GM19351 (cell line): ENCODE measurements around the gene TRIM10.
"Not testable (repeated sequence)": the region's sequence is repeated elsewhere in the genome, so short reads cannot be mapped to it uniquely, and the experiment has no call there.

Experiments used
- ATAC-seq: cut with Tn5 transposase; IDR thresholded peaks from one replicate; pipeline ENCODE4 v1.9.1; 2021; ENCODE audit warnings: mild to moderate bottlenecking, moderate library complexity; ENCODE audit not compliant: unreplicated experiment

TRIM10 gene

GRCh38 chr6:30172681-30173080 is 11.7 kb upstream of the TRIM10 start:
- no peak for ATAC-seq

DNA sequence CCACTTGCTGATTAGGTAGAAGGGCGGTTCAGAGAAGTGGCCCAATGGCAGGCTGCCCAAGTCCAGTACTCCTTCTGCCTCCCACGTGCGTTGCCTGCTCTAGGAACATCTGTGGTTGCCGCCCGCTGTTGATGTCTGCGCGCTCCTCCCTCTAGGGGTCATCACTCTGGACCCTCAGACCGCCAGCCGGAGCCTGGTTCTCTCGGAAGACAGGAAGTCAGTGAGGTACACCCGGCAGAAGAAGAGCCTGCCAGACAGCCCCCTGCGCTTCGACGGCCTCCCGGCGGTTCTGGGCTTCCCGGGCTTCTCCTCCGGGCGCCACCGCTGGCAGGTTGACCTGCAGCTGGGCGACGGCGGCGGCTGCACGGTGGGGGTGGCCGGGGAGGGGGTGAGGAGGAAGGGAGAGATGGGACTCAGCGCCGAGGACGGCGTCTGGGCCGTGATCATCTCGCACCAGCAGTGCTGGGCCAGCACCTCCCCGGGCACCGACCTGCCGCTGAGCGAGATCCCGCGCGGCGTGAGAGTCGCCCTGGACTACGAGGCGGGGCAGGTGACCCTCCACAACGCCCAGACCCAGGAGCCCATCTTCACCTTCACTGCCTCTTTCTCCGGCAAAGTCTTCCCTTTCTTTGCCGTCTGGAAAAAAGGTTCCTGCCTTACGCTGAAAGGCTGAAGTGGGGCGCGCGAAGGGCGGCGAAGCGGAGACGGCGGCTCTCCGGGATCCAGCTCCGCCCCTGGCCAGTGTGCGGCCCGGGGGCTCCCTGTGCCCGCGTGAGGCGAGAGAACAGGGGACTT is 10.9 kb upstream of the TRIM10 start:
- no peak for ATAC-seq

DNA sequence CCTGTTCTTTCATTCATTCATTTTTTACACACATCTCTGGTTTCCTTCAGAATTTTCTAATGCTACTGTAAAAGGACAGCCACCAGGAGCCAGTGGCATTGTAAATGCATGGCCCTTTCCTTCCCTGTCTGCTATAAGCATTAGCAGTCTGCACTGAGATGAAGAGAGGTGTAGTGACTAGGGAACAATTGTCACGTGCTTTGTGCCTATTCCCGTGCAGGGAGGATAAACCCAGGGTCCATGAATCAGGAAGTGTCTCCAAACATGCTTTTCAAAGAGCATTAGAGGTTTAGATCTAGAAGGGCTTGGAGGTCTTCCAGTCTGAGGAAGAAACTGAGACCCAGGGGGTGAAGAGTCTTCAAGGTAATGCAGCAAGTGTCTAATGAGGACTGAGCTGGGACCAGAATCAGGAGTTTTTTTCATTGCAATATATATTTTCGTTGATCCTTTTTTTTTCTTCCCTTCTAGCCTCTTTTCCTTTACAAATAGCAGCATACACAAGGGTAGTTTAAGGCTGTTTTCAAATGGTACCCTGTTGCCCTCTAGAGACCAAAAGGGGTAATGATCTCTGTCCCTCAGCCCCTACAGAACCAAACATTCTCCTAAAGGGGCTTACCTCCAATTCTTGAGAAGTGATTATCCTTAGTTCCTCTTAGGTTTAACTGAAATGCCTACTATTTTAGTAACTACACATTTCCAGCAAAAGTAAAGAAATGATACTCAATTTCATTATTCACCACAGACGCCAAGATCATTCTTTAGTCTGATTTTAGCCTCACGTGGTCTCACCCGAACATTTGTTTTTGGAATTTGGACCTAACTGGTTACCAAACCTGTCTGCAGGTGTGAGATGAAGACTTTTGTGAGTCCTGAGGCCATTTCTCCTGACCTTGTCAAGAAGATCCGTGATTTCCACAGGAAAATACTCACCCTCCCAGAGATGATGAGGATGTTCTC is 8.9 kb upstream of the TRIM10 start:
- ATAC-seq, result no peak

- ATAC-seq, result no peak
Measured at GRCh38 chr6:30168741-30169140, 7.7 kb upstream of the TRIM10 start.

DNA sequence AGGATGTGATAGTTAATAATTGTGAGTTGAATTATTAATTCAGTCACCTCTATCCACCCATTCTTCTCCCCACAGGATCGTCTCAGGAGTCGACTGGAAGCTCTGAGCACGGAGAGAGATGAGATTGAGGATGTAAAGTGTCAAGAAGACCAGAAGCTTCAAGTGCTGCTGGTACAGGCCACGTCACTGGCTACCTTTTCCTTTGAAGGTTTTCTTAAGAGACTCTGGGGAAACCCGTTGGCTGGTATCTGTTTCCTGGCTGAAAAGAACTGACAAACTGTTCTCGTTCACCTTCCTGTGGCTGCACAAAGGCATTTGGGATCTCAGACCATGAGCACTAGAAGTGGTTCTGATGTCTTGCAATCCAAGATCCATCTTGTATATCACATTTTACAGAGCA is 6.1 kb upstream of the TRIM10 start:
- ATAC-seq, result no peak

GRCh38 chr6:30165238-30165637 is 4.2 kb upstream of the TRIM10 start:
- ATAC-seq, result not testable (repeated sequence)

DNA sequence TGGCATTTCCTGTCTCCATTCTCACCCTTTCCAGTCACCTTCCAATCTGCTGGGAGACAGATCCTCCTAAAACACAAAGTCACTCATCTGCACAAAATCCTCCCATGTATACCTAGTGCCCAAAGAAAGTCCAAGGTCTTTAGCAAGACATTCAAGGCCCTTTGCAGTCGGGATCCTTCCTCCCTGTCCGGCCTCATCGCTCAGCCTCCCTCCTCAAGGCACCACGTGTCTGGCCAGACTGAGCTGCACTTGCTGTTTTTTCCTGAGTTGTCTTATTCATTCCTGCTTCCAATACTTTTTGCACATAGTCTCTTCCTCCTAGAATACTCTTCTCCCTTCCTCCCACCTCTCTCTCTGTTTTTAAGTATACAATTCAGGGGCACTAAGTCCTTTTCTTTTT is 3.7 kb upstream of the TRIM10 start:
- ATAC-seq, result no peak

DNA sequence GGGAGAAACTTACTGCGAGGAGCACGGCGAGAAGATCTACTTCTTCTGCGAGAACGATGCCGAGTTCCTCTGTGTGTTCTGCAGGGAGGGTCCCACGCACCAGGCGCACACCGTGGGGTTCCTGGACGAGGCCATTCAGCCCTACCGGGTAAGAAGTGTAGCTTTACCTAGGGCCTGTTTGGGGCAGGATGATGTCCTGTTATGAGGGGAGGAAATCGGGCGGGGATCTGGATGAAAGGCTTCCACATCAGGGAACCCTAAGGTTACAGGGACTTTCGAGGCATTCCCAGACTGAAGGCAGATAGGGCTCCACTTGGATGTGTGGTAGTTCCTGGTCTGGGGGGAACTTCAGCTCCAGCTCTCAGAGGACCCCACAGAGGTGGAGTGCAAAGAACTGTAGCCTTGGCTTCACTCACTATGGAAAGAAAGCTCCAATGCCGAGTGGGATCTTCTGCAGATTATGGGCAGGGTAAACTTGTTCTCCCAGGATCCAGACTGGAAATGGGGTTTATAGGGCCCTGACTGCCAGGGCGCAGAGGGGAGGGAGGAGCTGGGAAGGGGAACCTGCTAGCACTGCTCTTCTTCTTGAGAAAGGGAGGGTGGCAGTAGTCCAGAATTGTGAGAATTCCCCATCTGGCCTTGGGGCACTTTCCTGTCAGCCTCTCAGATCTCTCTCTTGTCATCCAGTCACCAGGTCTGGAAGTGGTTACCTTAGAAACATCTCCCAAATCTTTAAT is 3.1 kb upstream of the TRIM10 start:
- ATAC-seq, result no peak

DNA sequence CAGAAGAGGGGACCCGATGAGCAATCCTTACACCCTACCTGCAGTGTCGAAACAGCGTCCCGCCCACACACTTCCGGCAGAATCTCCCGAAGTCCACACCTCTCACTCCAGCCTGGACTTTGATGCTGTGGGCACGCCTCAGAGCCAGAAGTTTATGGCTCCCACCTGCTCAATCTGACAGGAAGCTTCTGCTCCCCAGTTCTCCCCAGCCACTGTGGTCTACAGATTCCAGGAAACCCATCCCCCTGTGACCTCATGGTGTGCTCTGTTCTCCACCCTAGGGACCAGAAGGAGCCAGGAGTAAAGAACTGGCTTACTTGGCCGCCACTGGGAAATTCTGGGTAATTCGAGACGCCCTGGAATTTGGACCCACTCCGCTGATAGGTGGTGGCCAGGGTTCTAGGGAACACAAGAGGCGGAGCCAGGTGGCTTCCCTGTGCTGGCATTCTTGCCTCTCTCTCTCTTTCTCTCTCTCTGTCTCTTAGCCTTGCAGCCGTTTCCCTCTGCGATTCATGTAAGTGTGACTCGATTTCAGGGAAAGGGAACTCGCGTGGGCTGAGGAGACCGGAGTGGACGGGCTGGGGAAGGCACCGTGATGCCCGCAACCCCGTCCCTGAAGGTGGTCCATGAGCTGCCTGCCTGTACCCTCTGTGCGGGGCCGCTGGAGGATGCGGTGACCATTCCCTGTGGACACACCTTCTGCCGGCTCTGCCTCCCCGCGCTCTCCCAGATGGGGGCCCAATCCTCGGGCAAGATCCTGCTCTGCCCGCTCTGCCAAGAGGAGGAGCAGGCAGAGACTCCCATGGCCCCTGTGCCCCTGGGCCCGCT is 2.3 kb upstream of the TRIM10 start, which contains the start of gene TRIM15:
Gene TRIM15, plus strand, starts transcription at position 457 of the 828 bp plus-strand sequence. Its CDS starts 139 bp downstream, at position 596.
- no peak for ATAC-seq

- ATAC-seq, result no peak
Measured at GRCh38 chr6:30162265-30163089, 1.5 kb upstream of the TRIM10 start.

- no peak for ATAC-seq
Measured at GRCh38 chr6:30160008-30160784, 815 bp downstream of the TRIM10 start.

DNA sequence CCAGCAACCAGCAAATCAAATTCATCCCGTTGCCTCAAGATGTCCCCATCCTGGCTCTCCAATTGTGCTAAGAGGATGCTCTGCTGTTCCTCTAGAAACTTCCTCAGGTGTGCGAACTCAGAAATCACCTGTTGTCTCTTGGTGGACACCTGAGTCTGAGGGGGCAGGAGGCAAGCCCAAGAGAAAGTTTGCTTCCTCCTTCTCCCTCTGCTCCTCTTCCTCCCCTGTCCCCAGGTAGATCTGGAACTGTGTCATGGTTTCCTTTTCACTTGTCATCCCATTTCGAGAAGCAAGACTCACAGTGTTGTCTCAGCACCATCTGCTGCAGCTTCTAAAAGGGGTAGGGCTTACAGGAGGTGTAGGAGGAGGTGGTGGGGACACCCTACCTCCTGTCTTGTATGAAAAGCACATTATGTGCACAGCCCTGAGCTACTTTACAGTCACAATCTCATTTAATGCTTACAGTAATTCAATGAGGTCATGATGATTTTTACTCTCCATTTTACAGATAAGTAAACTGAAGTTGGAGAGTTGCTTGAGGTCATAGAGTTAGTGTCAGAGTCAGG is 2.5 kb downstream of the TRIM10 start:
- no peak for ATAC-seq

GRCh38 chr6:30157999-30158398 is 3.0 kb downstream of the TRIM10 start:
- no peak for ATAC-seq

DNA sequence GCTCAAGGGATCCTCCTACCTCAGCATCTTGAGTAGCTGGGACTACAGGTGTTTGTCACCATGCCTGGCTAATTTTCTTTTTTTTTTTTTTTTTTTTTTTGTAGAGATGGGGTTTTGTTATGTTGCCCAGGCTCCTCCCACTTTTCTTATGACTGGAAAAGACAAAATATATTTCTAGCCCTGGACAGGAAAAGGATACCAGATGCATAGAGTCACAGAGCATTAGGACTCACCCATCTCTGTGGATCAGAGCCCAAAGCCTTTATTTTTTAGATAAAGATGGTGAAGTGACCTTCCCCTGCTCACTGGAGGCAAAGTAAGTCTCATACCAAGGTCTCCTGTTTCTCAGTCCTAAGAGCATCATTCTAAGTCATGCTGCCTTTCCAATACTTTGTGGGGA is 3.4 kb downstream of the TRIM10 start:
- ATAC-seq, result no peak

DNA sequence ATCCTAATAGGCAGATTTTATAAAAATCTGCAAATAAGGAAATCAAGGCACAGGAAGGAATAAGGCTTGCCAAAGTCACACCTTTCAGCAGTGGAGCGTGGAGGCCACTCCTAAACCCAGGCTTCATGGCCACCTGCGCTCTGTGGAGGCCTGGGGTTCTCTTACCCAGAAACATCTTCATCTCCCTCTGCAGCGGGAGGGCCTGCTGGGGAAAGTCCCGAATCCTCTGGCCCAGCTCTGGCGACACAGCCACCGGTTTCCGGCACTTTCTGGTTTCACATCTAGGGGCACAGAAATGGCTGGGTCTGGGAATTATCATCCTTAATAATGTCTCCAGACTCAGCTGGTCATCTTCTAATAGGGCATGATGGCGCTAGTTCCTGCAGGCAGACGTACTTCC is 4.2 kb downstream of the TRIM10 start:
- no peak for ATAC-seq

DNA sequence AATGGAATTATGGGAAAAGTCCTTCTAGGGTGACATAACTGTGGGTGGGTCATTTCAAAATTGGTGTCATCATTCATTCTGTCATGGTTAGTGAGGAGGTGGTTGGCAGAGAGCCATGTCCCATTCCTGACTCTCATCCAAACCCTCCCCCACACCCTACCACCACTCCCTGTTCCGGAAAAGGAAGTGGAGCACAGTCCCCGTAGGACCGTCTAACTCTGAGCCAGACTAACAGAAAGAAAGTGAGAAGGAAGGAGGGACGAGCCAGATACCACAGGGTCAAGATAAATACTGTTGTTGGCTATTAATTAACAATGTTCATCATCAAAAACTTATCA is 4.8 kb downstream of the TRIM10 start:
- no peak for ATAC-seq

DNA sequence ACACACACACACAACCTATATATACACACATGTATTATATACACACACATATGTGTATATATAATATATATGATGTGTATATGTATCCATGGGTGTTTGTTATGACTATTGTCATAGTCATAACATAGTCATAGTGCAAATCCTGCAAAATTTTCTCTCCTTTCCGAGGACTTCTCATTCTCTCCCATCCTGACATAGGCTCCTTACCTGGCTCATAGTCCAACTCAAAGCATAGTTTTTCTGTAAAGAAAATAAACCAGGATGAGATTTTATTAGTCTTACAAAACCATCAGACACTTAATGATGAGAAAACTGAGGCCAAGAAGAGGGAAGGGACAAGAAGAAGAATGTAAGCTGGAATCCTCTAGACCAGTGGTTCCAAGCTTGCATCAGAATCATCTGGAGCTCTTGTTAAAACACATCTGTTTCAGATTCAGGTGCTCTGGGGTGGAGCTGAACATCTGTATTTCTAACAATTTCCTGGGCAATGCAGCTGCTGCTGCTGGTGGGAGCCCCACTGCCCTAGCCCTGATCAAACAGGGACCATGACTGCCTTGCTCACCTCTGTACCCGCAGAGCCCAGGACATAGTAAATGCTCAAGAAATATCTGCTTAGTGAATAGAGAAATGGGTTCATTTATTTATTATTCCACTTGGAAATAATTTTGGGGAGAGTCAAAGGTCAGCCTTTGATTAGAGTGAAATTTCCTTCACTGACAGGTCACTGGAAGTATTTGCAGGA is 5.3 kb downstream of the TRIM10 start:
- ATAC-seq, result no peak
